ENCODE measurements around the gene NIN.

NIN gene

GRCh38 chr14:50726372-50727107 lies 104.4 kb downstream of the NIN start:
- no peak overlapping the region for H3K4me3 ChIP-seq (ENCODE audit: low read depth, low read length)
- no peak for TF ChIP-seq CTCF (IDR thresholded peaks at IDR 0.05; ENCODE audit: insufficient read depth, low read depth, low read length, missing control alignments)
- DNase-seq (ENCODE audit: low read depth), result peak; percentile 42

GRCh38 chr14:50725761-50726160 lies 105.2 kb downstream of the NIN start:
- H3K4me3 ChIP-seq (ENCODE audit: low read depth, low read length), result no peak overlapping the region
- TF ChIP-seq CTCF (IDR thresholded peaks at IDR 0.05; ENCODE audit: insufficient read depth, low read depth, low read length, missing control alignments), result no peak
- no peak for DNase-seq (ENCODE audit: low read depth)

- no peak for DNase-seq (ENCODE audit: low read depth)
- no peak overlapping the region for H3K4me3 ChIP-seq (ENCODE audit: low read depth, low read length)
- TF ChIP-seq CTCF (IDR thresholded peaks at IDR 0.05; ENCODE audit: insufficient read depth, low read depth, low read length, missing control alignments), result no peak
Observed at GRCh38 chr14:50719911-50720759, 110.8 kb downstream of the NIN start.

- no peak overlapping the region for H3K4me3 ChIP-seq (ENCODE audit: low read depth, low read length)
- TF ChIP-seq CTCF (IDR thresholded peaks at IDR 0.05; ENCODE audit: insufficient read depth, low read depth, low read length, missing control alignments), result no peak
- no peak for DNase-seq (ENCODE audit: low read depth)
Observed at GRCh38 chr14:50718949-50719348, 112.0 kb downstream of the NIN start.

GRCh38 chr14:50717811-50718210 lies 113.2 kb downstream of the NIN start:
- H3K4me3 ChIP-seq (ENCODE audit: low read depth, low read length), result no peak overlapping the region
- no peak for TF ChIP-seq CTCF (IDR thresholded peaks at IDR 0.05; ENCODE audit: insufficient read depth, low read depth, low read length, missing control alignments)
- DNase-seq (ENCODE audit: low read depth), result no peak

GRCh38 chr14:50714450-50715073 lies 116.4 kb downstream of the NIN start:
- no peak overlapping the region for H3K4me3 ChIP-seq (ENCODE audit: low read depth, low read length)
- DNase-seq (ENCODE audit: low read depth), result peak; percentile 63
- TF ChIP-seq CTCF (IDR thresholded peaks at IDR 0.05; ENCODE audit: insufficient read depth, low read depth, low read length, missing control alignments), result peak; percentile 77
